ENCODE measurements around the gene TMEM258.
A peak's percentile ranks its signal among the peaks of the same experiment; 100 is the strongest.

Gene TMEM258

DNA sequence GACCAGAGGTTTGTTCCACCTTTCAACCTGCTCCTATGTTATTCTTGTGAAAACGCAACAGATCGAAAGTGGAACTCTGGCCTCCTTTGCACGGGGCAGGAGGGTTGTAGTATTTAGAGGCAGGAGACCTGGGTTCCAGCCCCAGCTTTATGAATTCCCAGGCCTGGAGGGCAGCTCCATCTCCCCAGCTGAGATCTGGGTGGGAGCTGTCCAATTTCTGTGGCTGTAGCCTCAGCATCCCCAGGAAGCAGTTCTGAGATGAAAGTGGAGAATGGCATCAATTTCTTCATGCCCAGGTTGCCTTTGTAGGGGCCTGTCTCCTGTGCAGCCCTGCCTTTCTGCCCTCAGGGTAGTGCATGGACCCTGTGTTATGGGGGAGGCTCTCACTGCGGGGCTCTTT is 39.8 kb upstream of the TMEM258 start:
- Histone ChIP-seq H2AFZ (ENCODE audit: low read length) (no peak overlapping the region), H3K4me1 (ENCODE audit: insufficient read depth, low read length, severe bottlenecking) (peaks cover 71% of the 10 kb centered on the region), H3K4me3 (ENCODE audit: low read depth, low read length, poor library complexity, severe bottlenecking) (peak overlapping the region; percentile 72), H4K20me1 (ENCODE audit: insufficient read depth, low read length) (no peaks in the 10 kb centered on the region), H3K9ac (ENCODE audit: low read length) (peak overlapping the region; percentile 23; the same call in 1 of the 2 replicates), H3F3A (ENCODE audit: insufficient read depth, low read length) (no peaks in the 10 kb centered on the region), H3K27ac (ENCODE audit: low read depth, low read length, poor library complexity, severe bottlenecking) (peak overlapping the region; percentile 96), H3K4me2 (ENCODE audit: low read length) (peak overlapping the region; percentile 71), H3K9me2 (ENCODE audit: low read depth, low read length) (no peaks in the 10 kb centered on the region), H3K36me3 (ENCODE audit: insufficient read depth, low read length) (peaks cover 7% of the 10 kb centered on the region; the same call in 1 of the 2 replicates), H3K9me3 (ENCODE audit: low read length) (no peaks in the 10 kb centered on the region), H3K27me3 (ENCODE audit: insufficient read depth, low read length) (no peaks in the 10 kb centered on the region), H3K79me2 (ENCODE audit: insufficient read depth, low read length) (peaks cover 10% of the 10 kb centered on the region; the same call in 1 of the 2 replicates)
- TF ChIP-seq, protein P1, sequence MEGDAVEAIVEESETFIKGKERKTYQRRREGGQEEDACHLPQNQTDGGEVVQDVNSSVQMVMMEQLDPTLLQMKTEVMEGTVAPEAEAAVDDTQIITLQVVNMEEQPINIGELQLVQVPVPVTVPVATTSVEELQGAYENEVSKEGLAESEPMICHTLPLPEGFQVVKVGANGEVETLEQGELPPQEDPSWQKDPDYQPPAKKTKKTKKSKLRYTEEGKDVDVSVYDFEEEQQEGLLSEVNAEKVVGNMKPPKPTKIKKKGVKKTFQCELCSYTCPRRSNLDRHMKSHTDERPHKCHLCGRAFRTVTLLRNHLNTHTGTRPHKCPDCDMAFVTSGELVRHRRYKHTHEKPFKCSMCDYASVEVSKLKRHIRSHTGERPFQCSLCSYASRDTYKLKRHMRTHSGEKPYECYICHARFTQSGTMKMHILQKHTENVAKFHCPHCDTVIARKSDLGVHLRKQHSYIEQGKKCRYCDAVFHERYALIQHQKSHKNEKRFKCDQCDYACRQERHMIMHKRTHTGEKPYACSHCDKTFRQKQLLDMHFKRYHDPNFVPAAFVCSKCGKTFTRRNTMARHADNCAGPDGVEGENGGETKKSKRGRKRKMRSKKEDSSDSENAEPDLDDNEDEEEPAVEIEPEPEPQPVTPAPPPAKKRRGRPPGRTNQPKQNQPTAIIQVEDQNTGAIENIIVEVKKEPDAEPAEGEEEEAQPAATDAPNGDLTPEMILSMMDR (IDR thresholded peaks at IDR 0.05; ENCODE audit: low read length), result no peak
- TF ChIP-seq EZH2 (IDR thresholded peaks at IDR 0.05; ENCODE audit: borderline replicate concordance, low read length), result no peak

DNA sequence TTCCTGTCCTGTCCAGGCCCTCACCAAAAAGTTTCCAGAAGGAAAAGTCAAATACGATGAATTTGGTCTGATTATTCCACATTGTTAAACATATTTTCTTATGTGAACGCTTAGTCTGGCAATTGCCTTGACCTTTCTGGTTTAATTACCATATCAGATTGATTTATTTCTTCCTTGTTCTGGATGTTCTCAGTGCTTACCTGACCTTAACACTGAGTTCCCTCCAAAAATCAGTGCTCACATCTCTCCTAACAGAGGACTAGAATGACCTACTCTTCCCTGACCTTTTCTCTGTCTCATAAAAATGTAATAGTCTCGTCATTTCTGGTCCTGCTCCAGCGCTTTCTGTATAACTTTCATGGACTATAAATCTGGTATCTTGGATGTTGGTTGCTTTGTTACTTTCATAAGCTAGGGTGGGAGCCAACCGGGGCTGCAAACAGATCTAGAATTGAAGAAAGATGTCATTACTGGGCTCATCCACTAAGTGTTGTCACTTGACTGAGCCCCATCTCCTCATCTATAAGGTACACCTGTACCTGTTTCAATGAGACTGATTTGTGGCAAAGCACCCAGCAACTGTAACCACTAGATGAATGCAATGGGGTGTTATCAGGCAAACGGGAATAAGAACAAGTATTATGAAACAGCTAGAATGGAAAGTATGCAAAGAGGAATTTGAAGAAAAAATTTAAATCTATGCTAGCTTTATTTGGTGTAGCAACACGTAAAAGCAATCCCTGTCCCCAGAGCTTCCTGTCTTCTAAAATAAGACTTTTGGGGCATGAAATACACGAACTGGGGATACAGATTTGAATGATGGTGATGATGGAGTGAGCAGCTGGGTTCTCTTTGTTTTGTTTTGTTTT is 38.1 kb upstream of the TMEM258 start:
- Histone ChIP-seq H3K27ac (ENCODE audit: low read depth, low read length, poor library complexity, severe bottlenecking) (peak overlapping the region; percentile 96), H3K9me2 (ENCODE audit: low read depth, low read length) (no peaks in the 10 kb centered on the region), H4K20me1 (ENCODE audit: insufficient read depth, low read length) (no peaks in the 10 kb centered on the region), H3K79me2 (ENCODE audit: insufficient read depth, low read length) (peaks cover 10% of the 10 kb centered on the region; the same call in 1 of the 2 replicates), H3K4me1 (ENCODE audit: insufficient read depth, low read length, severe bottlenecking) (peaks cover 78% of the 10 kb centered on the region), H2AFZ (ENCODE audit: low read length) (no peak overlapping the region), H3K4me2 (ENCODE audit: low read length) (peak overlapping the region; percentile 71), H3K9me3 (ENCODE audit: low read length) (no peaks in the 10 kb centered on the region), H3K4me3 (ENCODE audit: low read depth, low read length, poor library complexity, severe bottlenecking) (peak overlapping the region; percentile 72), H3F3A (ENCODE audit: insufficient read depth, low read length) (no peaks in the 10 kb centered on the region), H3K27me3 (ENCODE audit: insufficient read depth, low read length) (no peaks in the 10 kb centered on the region), H3K9ac (ENCODE audit: low read length) (peak overlapping the region; percentile 80; the same call in 1 of the 2 replicates), H3K36me3 (ENCODE audit: insufficient read depth, low read length) (peaks cover 7% of the 10 kb centered on the region; the same call in 1 of the 2 replicates)
- TF ChIP-seq EZH2 (IDR thresholded peaks at IDR 0.05; ENCODE audit: borderline replicate concordance, low read length), result no peak
- TF ChIP-seq, protein P1 (IDR thresholded peaks at IDR 0.05; ENCODE audit: low read length), result no peak

DNA sequence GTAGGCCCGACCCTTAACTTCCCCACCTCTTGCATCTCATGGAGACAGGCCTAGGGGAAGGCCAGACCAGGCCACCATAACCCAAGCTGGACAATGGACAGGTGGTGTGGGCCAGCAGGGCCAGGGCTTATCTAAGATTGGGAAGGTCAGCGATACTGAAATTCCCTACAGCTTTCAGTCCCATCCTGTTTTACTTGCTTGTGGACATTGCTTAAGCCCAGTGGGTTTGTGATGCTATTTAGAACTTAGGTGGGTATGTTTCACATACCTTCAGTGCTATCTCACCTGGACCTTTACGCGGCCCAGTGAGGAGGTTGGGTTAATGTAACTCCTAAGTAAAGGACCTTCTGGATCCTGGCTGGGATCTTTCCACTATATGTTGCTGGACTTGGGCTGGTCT is 37.4 kb upstream of the TMEM258 start:
- H2AFZ ChIP-seq (ENCODE audit: low read length), result no peak overlapping the region
- H3K4me1 ChIP-seq (ENCODE audit: insufficient read depth, low read length, severe bottlenecking), result peaks cover 72% of the 10 kb centered on the region
- H3K27ac ChIP-seq (ENCODE audit: low read depth, low read length, poor library complexity, severe bottlenecking), result peak overlapping the region; percentile 96
- peak overlapping the region; percentile 80 for H3K9ac ChIP-seq (ENCODE audit: low read length)
- H3K9me3 ChIP-seq (ENCODE audit: low read length), result no peaks in the 10 kb centered on the region
- H4K20me1 ChIP-seq (ENCODE audit: insufficient read depth, low read length), result no peaks in the 10 kb centered on the region
- H3K9me2 ChIP-seq (ENCODE audit: low read depth, low read length), result no peaks in the 10 kb centered on the region
- TF ChIP-seq, protein P1 (IDR thresholded peaks at IDR 0.05; ENCODE audit: low read length), result no peak
- TF ChIP-seq EZH2 (IDR thresholded peaks at IDR 0.05; ENCODE audit: borderline replicate concordance, low read length), result no peak
- peaks cover 10% of the 10 kb centered on the region; the same call in 1 of the 2 replicates for H3K79me2 ChIP-seq (ENCODE audit: insufficient read depth, low read length)
- H3K36me3 ChIP-seq (ENCODE audit: insufficient read depth, low read length), result peaks cover 7% of the 10 kb centered on the region; the same call in 1 of the 2 replicates
- peak overlapping the region; percentile 72 for H3K4me3 ChIP-seq (ENCODE audit: low read depth, low read length, poor library complexity, severe bottlenecking)
- H3F3A ChIP-seq (ENCODE audit: insufficient read depth, low read length), result no peaks in the 10 kb centered on the region
- peak overlapping the region; percentile 71 for H3K4me2 ChIP-seq (ENCODE audit: low read length)
- H3K27me3 ChIP-seq (ENCODE audit: insufficient read depth, low read length), result no peaks in the 10 kb centered on the region

Data from OCI-LY1 (cell line).